GM21526 (cell line): Measurements from ENCODE around the gene NCF4.

ENCODE experiments used
- ATAC-seq: cut with Tn5 transposase; IDR thresholded peaks from one replicate; pipeline ENCODE4 v1.9.1; 2021; ENCODE audit warnings: moderate library complexity; ENCODE audit not compliant: unreplicated experiment, low FRiP score

The NCF4 gene

GRCh38 chr22:36860821-36861659 is at the start of gene NCF4:
Gene NCF4, plus strand, starts transcription at chr22:36861006. Its CDS starts 166 bp downstream, at chr22:36861172.
- ATAC-seq = peak; percentile 56

GRCh38 chr22:36811094-36811800 is 49.6 kb upstream of the NCF4 start:
- ATAC-seq = no peak

GRCh38 chr22:36814801-36815200 is 46.0 kb upstream of the NCF4 start:
- no peak for ATAC-seq

GRCh38 chr22:36815558-36816338 is 45.1 kb upstream of the NCF4 start:
- ATAC-seq = no peak

- ATAC-seq = no peak
These were observed 44.5 kb upstream of the NCF4 start for GRCh38 chr22:36816339-36816635.

GRCh38 chr22:36816636-36817524 is 43.9 kb upstream of the NCF4 start, which contains the start of gene PVALB:
Gene PVALB, minus strand, starts transcription at chr22:36817035. Its CDS starts 30 bp downstream, at chr22:36817005.
- ATAC-seq = no peak

- ATAC-seq = no peak
These were observed 43.3 kb upstream of the NCF4 start for GRCh38 chr22:36817525-36817848.

- ATAC-seq = no peak
These were observed 42.7 kb upstream of the NCF4 start for GRCh38 chr22:36818010-36818642.

- ATAC-seq = no peak
These were observed 41.7 kb upstream of the NCF4 start for GRCh38 chr22:36819112-36819511.

- no peak for ATAC-seq
These were observed 38.2 kb upstream of the NCF4 start for GRCh38 chr22:36822581-36822980.

- no peak for ATAC-seq
These were observed 37.5 kb upstream of the NCF4 start for GRCh38 chr22:36823186-36823839.

- ATAC-seq = no peak
These were observed 36.2 kb upstream of the NCF4 start for GRCh38 chr22:36824655-36825054.

- no peak for ATAC-seq
These were observed 34.5 kb upstream of the NCF4 start for GRCh38 chr22:36826262-36826661.

- no peak for ATAC-seq
These were observed 32.0 kb upstream of the NCF4 start for GRCh38 chr22:36828815-36829214.

- no peak for ATAC-seq
These were observed 31.3 kb upstream of the NCF4 start for GRCh38 chr22:36829370-36830002.

- ATAC-seq = no peak
These were observed 30.2 kb upstream of the NCF4 start for GRCh38 chr22:36830601-36831000.

GRCh38 chr22:36831206-36831605 is 29.6 kb upstream of the NCF4 start:
- no peak for ATAC-seq

GRCh38 chr22:36831717-36832116 is 29.1 kb upstream of the NCF4 start:
- ATAC-seq = no peak

GRCh38 chr22:36833073-36833472 is 27.7 kb upstream of the NCF4 start:
- ATAC-seq = no peak
